HG02938 (cell line): Measurements from ENCODE around the gene SHC3.

Experiments
- ATAC-seq: cut with Tn5 transposase; IDR thresholded peaks from one replicate; pipeline ENCODE4 v1.9.1; 2021; ENCODE audit warnings: mild to moderate bottlenecking, moderate library complexity; ENCODE audit not compliant: unreplicated experiment

Gene SHC3

GRCh38 chr9:89187541-89187940, 8.9 kb upstream of the SHC3 start:
- no peak for ATAC-seq

DNA sequence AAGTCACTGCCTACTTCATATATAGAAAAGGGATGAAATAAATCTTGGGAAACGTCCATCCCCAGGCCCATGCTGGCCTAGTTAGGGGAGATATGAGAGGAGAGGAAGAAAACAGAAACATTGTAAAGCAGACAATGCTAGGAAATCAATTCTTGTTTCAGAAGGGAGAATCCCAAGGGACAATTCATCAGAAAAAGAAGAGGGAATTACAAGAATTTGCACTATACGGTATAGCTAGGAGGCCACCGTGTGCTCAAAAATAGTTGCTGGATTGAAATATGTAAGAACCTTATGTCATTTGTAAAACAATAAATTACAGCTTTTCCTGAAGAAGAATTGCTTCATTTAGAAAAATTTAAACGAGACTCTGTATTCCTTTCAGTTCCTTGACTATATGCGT, 8.3 kb upstream of the SHC3 start:
- no peak for ATAC-seq

GRCh38 chr9:89185980-89186379, 7.4 kb upstream of the SHC3 start:
- ATAC-seq = no peak

- ATAC-seq = no peak
Observed at GRCh38 chr9:89183146-89183545, 4.5 kb upstream of the SHC3 start.

- no peak for ATAC-seq
Observed at GRCh38 chr9:89182369-89182768, 3.8 kb upstream of the SHC3 start.

DNA sequence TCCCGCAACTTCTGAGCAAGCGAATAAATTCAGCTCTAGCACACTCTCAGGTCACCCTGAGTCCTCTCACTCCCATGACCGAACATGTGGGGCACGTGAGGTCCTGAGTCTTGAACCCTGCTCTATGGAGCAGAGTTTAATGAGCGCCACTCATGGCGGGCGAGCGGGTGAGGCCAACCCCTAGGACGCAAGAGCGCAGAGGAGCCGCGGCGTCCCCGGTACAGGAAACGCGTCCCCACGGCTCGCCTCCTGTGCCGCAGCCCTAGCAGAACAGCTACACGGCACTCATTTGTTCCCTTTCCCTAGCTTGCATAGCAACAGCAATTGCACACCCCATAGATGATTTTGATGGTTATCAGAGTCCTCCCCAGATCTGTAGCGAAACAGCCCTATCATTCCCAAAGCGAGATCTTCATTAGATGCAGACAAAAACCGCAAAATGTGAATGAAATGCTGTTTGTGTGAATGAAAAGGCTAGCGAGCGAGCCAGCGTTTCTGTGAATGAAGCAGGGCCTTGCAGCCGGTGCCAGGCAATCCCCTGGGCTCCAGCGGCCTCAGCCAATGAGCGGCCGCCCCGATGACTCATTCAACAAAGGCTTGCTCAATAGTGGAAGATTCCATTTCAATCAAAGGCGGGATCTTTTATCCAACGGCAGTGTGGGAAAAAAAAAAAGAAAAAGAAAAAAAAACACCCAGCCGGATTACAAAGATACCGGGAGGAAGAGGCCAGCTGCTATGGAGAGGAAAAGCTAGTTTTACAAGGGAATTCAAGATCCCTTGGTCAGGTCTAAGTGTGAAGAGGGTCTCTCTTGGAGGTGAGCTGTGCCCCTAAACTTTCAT, 1.5 kb upstream of the SHC3 start:
- ATAC-seq = no peak

DNA sequence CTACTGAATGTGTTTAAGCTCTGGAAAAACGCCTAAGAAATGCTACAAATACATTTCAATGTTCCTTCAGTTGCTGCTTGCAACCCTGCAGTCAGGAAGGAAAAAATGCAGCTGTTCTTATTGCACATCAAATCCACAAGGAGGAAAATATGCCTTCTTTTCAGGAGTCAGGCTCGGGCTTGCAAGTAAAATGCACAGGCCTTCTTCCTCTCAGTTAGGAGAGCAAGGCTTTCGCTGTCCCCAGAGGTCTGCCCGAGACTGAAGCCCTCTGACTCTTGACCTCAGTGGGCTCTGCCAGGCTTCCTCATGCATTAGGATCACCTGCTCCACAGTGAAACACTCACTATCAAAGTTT, 899 bp upstream of the SHC3 start:
- ATAC-seq = no peak

GRCh38 chr9:89178830-89179539, 367 bp upstream of the SHC3 start:
- ATAC-seq = no peak

DNA sequence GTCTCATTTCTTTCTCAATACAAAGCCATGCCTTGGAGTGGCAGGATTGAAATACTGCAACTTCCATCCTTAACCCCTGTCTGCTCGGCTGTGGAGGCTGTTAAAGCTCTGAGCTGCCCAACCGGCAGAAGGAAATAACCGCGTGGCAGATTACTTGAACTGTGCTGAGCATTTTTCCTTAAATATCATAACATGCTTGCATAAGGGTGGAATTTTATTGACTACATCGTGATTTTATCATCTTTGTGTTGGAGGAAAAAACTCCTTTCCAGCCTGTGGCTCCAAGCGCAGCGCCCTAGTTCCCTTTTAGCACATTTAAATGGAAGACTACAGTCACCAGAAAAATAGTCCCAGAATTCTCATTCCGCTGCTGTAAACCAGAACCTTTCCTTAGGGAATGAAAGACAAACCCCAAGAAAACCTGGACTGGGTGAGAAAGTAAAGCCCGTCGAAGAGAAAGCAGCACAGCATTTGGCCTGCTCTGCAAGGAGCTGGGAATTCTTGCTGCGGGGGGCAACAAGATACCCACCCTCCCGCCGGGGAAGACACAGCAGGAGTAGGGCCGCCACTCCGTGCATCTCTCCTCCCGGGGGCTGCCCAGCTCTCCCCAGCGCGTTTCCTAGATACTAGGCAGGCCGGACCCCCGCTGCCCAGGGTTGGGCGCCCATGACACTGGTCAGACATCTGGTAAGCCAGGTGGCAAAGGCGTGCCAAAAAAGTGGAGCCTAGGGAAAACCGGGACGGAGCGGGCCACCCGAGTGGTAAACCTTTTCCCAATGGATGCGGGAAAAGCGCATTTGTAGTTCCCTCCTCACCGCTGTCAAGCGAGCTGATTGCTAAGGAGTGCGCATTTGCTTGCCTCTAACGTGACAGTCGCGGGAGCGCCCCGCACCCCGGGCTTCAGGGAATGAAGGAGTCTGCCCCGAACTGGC, 1.3 kb downstream of the SHC3 start:
- ATAC-seq = no peak

DNA sequence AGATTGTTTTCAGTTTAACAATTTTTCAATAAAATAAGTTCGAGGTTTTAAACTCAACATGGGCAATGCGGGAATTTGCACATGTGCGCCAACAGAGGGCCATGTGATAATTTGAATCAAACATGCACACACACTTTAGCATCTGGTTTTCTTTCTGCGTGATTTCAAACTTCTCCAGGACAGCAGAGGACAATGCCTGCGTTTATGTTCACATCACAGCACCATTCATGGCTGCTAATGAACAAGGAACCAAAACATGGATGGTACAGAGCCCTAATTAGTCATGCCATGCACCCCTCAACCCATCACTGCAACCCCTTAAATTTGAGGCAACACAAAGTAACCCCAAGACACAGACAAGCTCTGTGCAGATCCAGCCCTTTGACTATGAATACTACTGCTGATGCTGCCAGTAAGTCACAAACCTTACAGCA, 2.8 kb downstream of the SHC3 start:
- ATAC-seq = no peak

DNA sequence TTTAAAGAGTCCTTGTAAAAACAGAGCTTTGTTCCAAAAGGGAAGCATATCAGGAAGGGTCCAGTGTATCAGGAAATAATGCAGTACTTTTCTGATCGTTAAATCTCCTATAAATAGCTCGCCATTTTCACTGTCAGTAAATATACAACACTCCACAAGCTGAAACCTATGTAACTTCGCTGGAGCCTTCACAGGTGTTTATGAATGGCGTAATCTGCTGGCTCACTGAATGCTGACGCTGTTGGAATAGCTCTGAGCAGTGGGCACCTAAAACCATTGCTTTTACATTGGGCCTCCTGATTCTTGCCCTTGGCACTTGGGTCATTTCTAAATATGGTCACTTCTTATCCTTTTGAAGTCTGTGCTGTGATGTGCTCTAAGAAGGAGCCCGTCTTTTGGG, 4.3 kb downstream of the SHC3 start:
- ATAC-seq = no peak

- ATAC-seq = no peak
Observed at GRCh38 chr9:89173072-89173471, 5.5 kb downstream of the SHC3 start.

- no peak for ATAC-seq
Observed at GRCh38 chr9:89172398-89172797, 6.2 kb downstream of the SHC3 start.

DNA sequence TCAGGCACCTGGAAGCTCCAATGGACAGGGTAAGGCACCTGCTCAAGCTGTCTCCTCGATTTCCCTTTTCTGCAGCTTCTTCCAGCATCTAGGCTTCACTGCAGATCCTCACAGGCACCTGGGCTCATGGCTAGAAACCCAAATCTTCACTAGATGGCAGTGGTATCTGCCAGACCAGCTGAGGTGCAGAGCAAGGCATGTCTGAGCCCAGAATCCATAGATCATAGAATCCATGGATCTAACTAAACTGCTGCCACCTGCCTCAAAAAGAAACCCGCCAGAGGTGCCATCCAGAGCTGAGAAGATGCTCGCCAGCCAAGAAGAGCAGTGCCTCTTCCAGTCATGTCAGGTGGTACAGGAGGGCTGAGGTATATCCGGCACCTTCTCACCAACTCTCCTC, 6.9 kb downstream of the SHC3 start:
- no peak for ATAC-seq

- no peak for ATAC-seq
Observed at GRCh38 chr9:89171231-89171630, 7.4 kb downstream of the SHC3 start.

- no peak for ATAC-seq
Observed at GRCh38 chr9:89168901-89169813, 9.5 kb downstream of the SHC3 start.

DNA sequence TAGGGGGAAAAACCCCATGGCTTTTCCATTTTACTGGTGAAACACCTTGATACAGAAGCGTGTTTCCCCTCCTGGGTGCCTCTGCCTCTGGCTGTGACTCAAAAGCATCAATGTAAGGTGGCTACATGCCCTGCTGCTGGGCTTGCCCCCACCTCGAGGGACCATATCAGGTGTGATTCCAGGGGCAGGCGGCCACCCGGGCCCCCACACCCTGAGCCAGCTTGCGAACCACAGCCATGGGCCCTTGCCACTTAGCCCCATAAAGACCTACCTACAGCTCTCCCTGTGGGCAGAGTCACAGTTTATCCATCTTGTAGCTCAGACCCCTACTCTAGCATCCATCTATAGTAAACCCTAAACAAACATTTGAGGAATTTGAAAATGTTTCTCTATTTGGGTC, 10.8 kb downstream of the SHC3 start:
- no peak for ATAC-seq

GRCh38 chr9:89166852-89167251, 11.8 kb downstream of the SHC3 start:
- ATAC-seq = no peak

- no peak for ATAC-seq
Observed at GRCh38 chr9:89165880-89166279, 12.7 kb downstream of the SHC3 start.

DNA sequence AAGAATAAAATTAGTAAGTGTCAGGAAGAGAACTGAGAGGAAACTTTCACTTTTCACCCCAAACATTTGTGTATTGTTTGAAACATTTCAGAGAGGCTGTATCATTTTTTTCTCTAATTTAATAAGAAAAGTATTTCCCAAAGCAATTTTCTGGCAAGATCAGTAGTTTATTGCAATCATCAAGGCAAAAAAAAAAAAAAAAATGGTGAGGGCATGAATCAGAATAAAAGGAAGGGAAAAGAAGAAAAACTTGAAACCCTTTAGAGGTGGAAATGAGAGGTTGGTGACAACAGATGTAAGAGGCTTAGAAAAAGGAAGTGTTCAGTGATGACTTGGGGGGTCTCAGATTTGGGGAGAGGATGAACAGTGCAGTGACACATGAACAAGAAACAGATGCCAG, 13.3 kb downstream of the SHC3 start:
- ATAC-seq = no peak
